ENCODE results near the gene SPATA32.

The SPATA32 gene

GRCh38 chr17:45271603-45272002, 9.7 kb upstream of the SPATA32 start:
- no peak for DNase-seq (ENCODE audit: low spot score in 2 of 2)
- H3K9me3 ChIP-seq, result no peaks in the 10 kb centered on the region
- no peaks in the 10 kb centered on the region for H3K4me1 ChIP-seq
- peaks cover 3% of the 10 kb centered on the region for H3K36me3 ChIP-seq (replicated peaks)
- in situ Hi-C loops (cut with MboI; ENCODE audit: low sequenced_read_pairs), result loop anchor here (10.0 kb wide), 1 partner anchor 57 kb away; no protein-coding TSS in a partner anchor
- no peaks in the 10 kb centered on the region for H3K27me3 ChIP-seq (ENCODE audit: low read depth)
- no peak overlapping the region for H3K4me3 ChIP-seq

GRCh38 chr17:45270828-45271418, 9.0 kb upstream of the SPATA32 start:
- H3K36me3 ChIP-seq (replicated peaks), result peaks cover 3% of the 10 kb centered on the region
- peak in 1 of 2 experiments; percentile 69 for DNase-seq (ENCODE audit: low spot score in 2 of 2)

GRCh38 chr17:45269912-45270311, 8.0 kb upstream of the SPATA32 start:
- no peaks in the 10 kb centered on the region for H3K9me3 ChIP-seq
- DNase-seq (ENCODE audit: low spot score in 2 of 2), result no peak
- in situ Hi-C loops (cut with MboI; ENCODE audit: low sequenced_read_pairs), result loop anchor here (10.0 kb wide), 1 partner anchor 55 kb away; no protein-coding TSS in a partner anchor
- no peaks in the 10 kb centered on the region for H3K27me3 ChIP-seq (ENCODE audit: low read depth)
- H3K4me1 ChIP-seq, result no peaks in the 10 kb centered on the region
- no peak overlapping the region for H3K4me3 ChIP-seq
- peaks cover 4% of the 10 kb centered on the region for H3K36me3 ChIP-seq (replicated peaks)

More at GRCh38 chr17:45270828-45271418, 9.0 kb upstream of the SPATA32 start:
- H3K27me3 ChIP-seq (ENCODE audit: low read depth), result no peaks in the 10 kb centered on the region
- no peaks in the 10 kb centered on the region for H3K9me3 ChIP-seq
- H3K4me1 ChIP-seq, result no peaks in the 10 kb centered on the region
- in situ Hi-C loops (cut with MboI; ENCODE audit: low sequenced_read_pairs), result loop anchor here (10.0 kb wide), 1 partner anchor 56 kb away; no protein-coding TSS in a partner anchor
- H3K4me3 ChIP-seq, result no peak overlapping the region

GRCh38 chr17:45267436-45268055, 5.7 kb upstream of the SPATA32 start:
- Histone ChIP-seq H3K9me3 (no peaks in the 10 kb centered on the region), H3K36me3 (replicated peaks) (peaks cover 14% of the 10 kb centered on the region), H3K4me3 (no peak overlapping the region), H3K4me1 (no peaks in the 10 kb centered on the region), H3K27me3 (ENCODE audit: low read depth) (no peaks in the 10 kb centered on the region)
- DNase-seq (ENCODE audit: low spot score in 2 of 2), result no peak
- in situ Hi-C loops (cut with MboI; ENCODE audit: low sequenced_read_pairs), result no loop called here

GRCh38 chr17:45266372-45266926, 4.6 kb upstream of the SPATA32 start:
- Histone ChIP-seq H3K9me3 (no peaks in the 10 kb centered on the region), H3K27me3 (ENCODE audit: low read depth) (no peaks in the 10 kb centered on the region), H3K36me3 (replicated peaks) (peaks cover 14% of the 10 kb centered on the region), H3K4me1 (no peaks in the 10 kb centered on the region), H3K4me3 (no peak overlapping the region)
- no peak for DNase-seq (ENCODE audit: low spot score in 2 of 2)
- in situ Hi-C loops (cut with MboI; ENCODE audit: low sequenced_read_pairs), result no loop called here

- Histone ChIP-seq H3K4me3 (no peak overlapping the region), H3K27me3 (ENCODE audit: low read depth) (no peaks in the 10 kb centered on the region), H3K9me3 (no peaks in the 10 kb centered on the region), H3K4me1 (no peaks in the 10 kb centered on the region), H3K36me3 (replicated peaks) (peaks cover 14% of the 10 kb centered on the region)
- in situ Hi-C loops (cut with MboI; ENCODE audit: low sequenced_read_pairs), result no loop called here
- DNase-seq (ENCODE audit: low spot score in 2 of 2), result no peak
Observed at GRCh38 chr17:45265821-45266220, 3.9 kb upstream of the SPATA32 start.

- DNase-seq (ENCODE audit: low spot score in 2 of 2), result no peak
- peaks cover 14% of the 10 kb centered on the region for H3K36me3 ChIP-seq (replicated peaks)
- in situ Hi-C loops (cut with MboI; ENCODE audit: low sequenced_read_pairs), result no loop called here
Observed at GRCh38 chr17:45264988-45265387, 3.1 kb upstream of the SPATA32 start.

GRCh38 chr17:45264430-45264829, 2.5 kb upstream of the SPATA32 start:
- H3K27me3 ChIP-seq (ENCODE audit: low read depth), result no peaks in the 10 kb centered on the region
- no peak for DNase-seq (ENCODE audit: low spot score in 2 of 2)
- in situ Hi-C loops (cut with MboI; ENCODE audit: low sequenced_read_pairs), result no loop called here
- H3K36me3 ChIP-seq (replicated peaks), result peaks cover 14% of the 10 kb centered on the region
- H3K9me3 ChIP-seq, result no peaks in the 10 kb centered on the region
- no peak overlapping the region for H3K4me3 ChIP-seq
- no peaks in the 10 kb centered on the region for H3K4me1 ChIP-seq

More at GRCh38 chr17:45264988-45265387, 3.1 kb upstream of the SPATA32 start:
- H3K4me3 ChIP-seq, result no peak overlapping the region
- no peaks in the 10 kb centered on the region for H3K4me1 ChIP-seq
- no peaks in the 10 kb centered on the region for H3K9me3 ChIP-seq
- no peaks in the 10 kb centered on the region for H3K27me3 ChIP-seq (ENCODE audit: low read depth)

GRCh38 chr17:45263477-45263860, 1.6 kb upstream of the SPATA32 start:
- H3K9me3 ChIP-seq, result no peaks in the 10 kb centered on the region
- peaks cover 12% of the 10 kb centered on the region for H3K36me3 ChIP-seq (replicated peaks)
- no peaks in the 10 kb centered on the region for H3K4me1 ChIP-seq
- in situ Hi-C loops (cut with MboI; ENCODE audit: low sequenced_read_pairs), result no loop called here
- DNase-seq (ENCODE audit: low spot score in 2 of 2), result no peak
- H3K4me3 ChIP-seq, result no peak overlapping the region
- H3K27me3 ChIP-seq (ENCODE audit: low read depth), result no peaks in the 10 kb centered on the region

- no peaks in the 10 kb centered on the region for H3K4me1 ChIP-seq
- no peak overlapping the region for H3K4me3 ChIP-seq
- H3K9me3 ChIP-seq, result no peaks in the 10 kb centered on the region
- DNase-seq (ENCODE audit: low spot score in 2 of 2), result no peak
- H3K36me3 ChIP-seq (replicated peaks), result peaks cover 12% of the 10 kb centered on the region
- no peaks in the 10 kb centered on the region for H3K27me3 ChIP-seq (ENCODE audit: low read depth)
- in situ Hi-C loops (cut with MboI; ENCODE audit: low sequenced_read_pairs), result no loop called here
Observed at GRCh38 chr17:45262516-45263476, 902 bp upstream of the SPATA32 start.

GRCh38 chr17:45260204-45260783, 1.6 kb downstream of the SPATA32 start:
- Histone ChIP-seq H3K36me3 (replicated peaks) (peaks cover 12% of the 10 kb centered on the region), H3K9me3 (no peaks in the 10 kb centered on the region), H3K4me1 (no peaks in the 10 kb centered on the region), H3K4me3 (no peak overlapping the region), H3K27me3 (ENCODE audit: low read depth) (no peaks in the 10 kb centered on the region)
- in situ Hi-C loops (cut with MboI; ENCODE audit: low sequenced_read_pairs), result no loop called here
- DNase-seq (ENCODE audit: low spot score in 2 of 2), result no peak

GRCh38 chr17:45258981-45259380, 2.9 kb downstream of the SPATA32 start:
- peaks cover 5% of the 10 kb centered on the region for H3K36me3 ChIP-seq (replicated peaks)
- DNase-seq (ENCODE audit: low spot score in 2 of 2), result no peak
- H3K27me3 ChIP-seq (ENCODE audit: low read depth), result no peaks in the 10 kb centered on the region
- H3K4me3 ChIP-seq, result no peak overlapping the region
- no peaks in the 10 kb centered on the region for H3K9me3 ChIP-seq
- in situ Hi-C loops (cut with MboI; ENCODE audit: low sequenced_read_pairs), result no loop called here
- no peaks in the 10 kb centered on the region for H3K4me1 ChIP-seq

GRCh38 chr17:45257115-45257514, 4.8 kb downstream of the SPATA32 start:
- no peaks in the 10 kb centered on the region for H3K9me3 ChIP-seq
- DNase-seq (ENCODE audit: low spot score in 2 of 2), result no peak
- H3K36me3 ChIP-seq (replicated peaks), result no peaks in the 10 kb centered on the region
- no peak overlapping the region for H3K4me3 ChIP-seq
- no peaks in the 10 kb centered on the region for H3K4me1 ChIP-seq
- no peaks in the 10 kb centered on the region for H3K27me3 ChIP-seq (ENCODE audit: low read depth)
- in situ Hi-C loops (cut with MboI; ENCODE audit: low sequenced_read_pairs), result no loop called here
